HCT116 (cell line): ENCODE data around the gene CEBPA. TPM values are rescaled to one million over a fixed set of nuclear protein-coding genes. Genes with fewer than 3 reads are reported as not detected.

Source experiments
- ATAC-seq: fragments of 200-7000 bp; cut with Tn5 transposase; 2 replicates; pipeline ENCODE4 v1.9.1; 2020; ENCODE audit warnings: mild to moderate bottlenecking, moderate library complexity
- BruUV-seq: library from RNA; stranded (reverse); fragments of 400-500 nt; replicated peaks from 2 replicates; lab custom pipeline; 2021; lab: Mats Ljungman, UMichigan
- CTCF ChIA-PET: fragments of 300-600 bp; sonication (Branson Sonifier 250); formaldehyde crosslinking; loops from one replicate; lab custom pipeline; 2021; ENCODE audit warnings: antibody characterized with exemption; lab: Charles Lee
- POLR2A ChIA-PET: fragments of 300-600, 350-600 bp; sonication (Branson Sonifier 250); formaldehyde crosslinking; loops from one replicate; lab custom pipeline; 2021; ENCODE audit warnings: antibody characterized with exemption; lab: Charles Lee
- RAD21 ChIA-PET, 2 experiments: fragments of 300-600 bp; sonication (Branson Sonifier 250); formaldehyde crosslinking; loops; one replicate each; lab custom pipeline; 2023; ENCODE audit warnings: low total read pairs in 2 of 2; ENCODE audit not compliant: uncharacterized antibody in 2 of 2, unreplicated experiment in 2 of 2, low non-redundant PET in 1 of 2; lab: Charles Lee
- DNase-seq: peaks from one replicate; pipeline ENCODE4 v3.0.0-alpha.2; 2010; ENCODE audit warnings: low read depth, low spot score
- H2AFZ ChIP-seq: fragments of 200-600 bp; shearing (Covaris generic), sonication (generic); 2 replicates; pipeline ENCODE4 v1.6.1; 2017; ENCODE audit warnings: low read depth, mixed run types, mixed read lengths, antibody characterized with exemption, low read length; ENCODE audit not compliant: poor library complexity, severe bottlenecking
- H3K27ac ChIP-seq: 2 replicates; pipeline ENCODE4 v1.5.1; 2012; ENCODE audit warnings: low read depth, low read length
- H3K27me3 ChIP-seq: fragments of 200-600 bp; sonication (generic); 2 replicates; pipeline ENCODE4 v1.6.1; 2016; ENCODE audit warnings: mixed run types, low read length, mixed read lengths; ENCODE audit not compliant: insufficient read depth
- H3K36me3 ChIP-seq, 2 experiments: fragments of 200-500 bp in 1 of 2; fragments of 200-600 bp in 1 of 2; sonication (Bioruptor generic) in 1 of 2; sonication (generic) in 1 of 2; 2 replicates each; pipeline versions ENCODE4 v1.5.1 to v1.6.1; 2014 to 2016; ENCODE audit warnings: low read length in 2 of 2, inconsistent platforms in 1 of 2, mixed read lengths in 1 of 2, mixed run types in 1 of 2; ENCODE audit not compliant: insufficient read depth in 2 of 2, control insufficient read depth in 1 of 2
- H3K4me1 ChIP-seq, 2 experiments: fragments of 200-600 bp in 1 of 2; sonication (generic) in 1 of 2; 2 replicates each; pipeline versions ENCODE4 v1.5.1 to v1.6.1; 2012 to 2017; ENCODE audit warnings: low read length in 2 of 2, inconsistent platforms in 1 of 2, mild to moderate bottlenecking in 1 of 2, mixed read lengths in 1 of 2, mixed run types in 1 of 2, moderate library complexity in 1 of 2; ENCODE audit not compliant: insufficient read depth in 2 of 2, control insufficient read depth in 1 of 2
- H3K4me2 ChIP-seq: fragments of 200-600 bp; sonication (generic); 2 replicates; pipeline ENCODE4 v1.6.1; 2017; ENCODE audit warnings: mixed run types, low read length, mixed read lengths
- H3K4me3 ChIP-seq, 2 experiments: fragments of 200-600 bp in 1 of 2; sonication (generic) in 1 of 2; replicated peaks in 1 of 2; 2 replicates each; pipeline ENCODE4 v1.5.1; 2011 to 2016; ENCODE audit warnings: low read length in 2 of 2, control low read depth in 1 of 2, low read depth in 1 of 2, mild to moderate bottlenecking in 1 of 2, mixed read lengths in 1 of 2, mixed run types in 1 of 2
- H3K79me2 ChIP-seq: fragments of 200-600 bp; sonication (generic); 2 replicates; pipeline ENCODE4 v1.6.1; 2017; ENCODE audit warnings: mild to moderate bottlenecking, mixed run types, low read length, moderate library complexity, mixed read lengths; ENCODE audit not compliant: insufficient read depth
- H3K9ac ChIP-seq: fragments of 200-600 bp; sonication (generic); 2 replicates; pipeline ENCODE4 v1.6.1; 2016; ENCODE audit warnings: low read length, mixed read lengths
- H3K9me2 ChIP-seq: fragments of 200-600 bp; sonication (generic), shearing (Covaris generic); 2 replicates; pipeline ENCODE4 v1.6.1; 2017; ENCODE audit warnings: mixed run types, mild to moderate bottlenecking, moderate library complexity; ENCODE audit not compliant: insufficient read depth
- H3K9me3 ChIP-seq, 2 experiments: fragments of 200-500 bp in 1 of 2; fragments of 200-600 bp in 1 of 2; sonication (Bioruptor generic) in 1 of 2; sonication (generic) in 1 of 2; 2 replicates each; pipeline ENCODE4 v1.6.1; 2014 to 2017; ENCODE audit warnings: low read length in 2 of 2, mixed read lengths in 2 of 2, inconsistent platforms in 1 of 2, low read depth in 1 of 2, mild to moderate bottlenecking in 1 of 2, mixed run types in 1 of 2, moderate library complexity in 1 of 2; ENCODE audit not compliant: control insufficient read depth in 1 of 2, insufficient read depth in 1 of 2
- H4K20me1 ChIP-seq: fragments of 200-600 bp; sonication (generic), shearing (Covaris generic); 2 replicates; pipeline ENCODE4 v1.6.1; 2017; ENCODE audit warnings: mixed run types, mild to moderate bottlenecking, moderate library complexity; ENCODE audit not compliant: insufficient read depth
- ATF3 ChIP-seq: IDR thresholded peaks from 2 replicates; pipeline ENCODE4 v1.6.1; 2012
- CEBPB ChIP-seq: IDR thresholded peaks from 2 replicates; pipeline ENCODE4 v1.6.1; 2012; ENCODE audit warnings: low read depth
- ELF1 ChIP-seq: IDR thresholded peaks from 2 replicates; pipeline ENCODE4 v1.6.1; 2012; ENCODE audit warnings: low read depth, borderline replicate concordance
- EZH2 ChIP-seq: fragments of 200-600 bp; sonication (generic); IDR thresholded peaks from 2 replicates; pipeline ENCODE4 v1.6.1; 2017; ENCODE audit warnings: antibody characterized with exemption, mixed run types
- EZH2phosphoT487 ChIP-seq: fragments of 200-600 bp; IDR thresholded peaks from 2 replicates; pipeline ENCODE4 v1.6.1; 2018; ENCODE audit warnings: antibody characterized with exemption, borderline replicate concordance
- FOSL1 ChIP-seq: IDR thresholded peaks from 2 replicates; pipeline ENCODE4 v1.6.1; 2012; ENCODE audit warnings: low read depth
- JUND ChIP-seq: IDR thresholded peaks from 2 replicates; pipeline ENCODE4 v1.6.1; 2012
- POLR2A ChIP-seq: IDR thresholded peaks from 2 replicates; pipeline ENCODE4 v1.7.0; 2011; ENCODE audit warnings: borderline replicate concordance; ENCODE audit not compliant: insufficient read depth, insufficient read length; ENCODE audit errors: extremely low read depth
- POLR2AphosphoS5 ChIP-seq: IDR thresholded peaks from 2 replicates; pipeline ENCODE4 v1.6.1; 2011; ENCODE audit warnings: mild to moderate bottlenecking, low read depth, low read length, moderate library complexity
- RAD21 ChIP-seq: IDR thresholded peaks from 2 replicates; pipeline ENCODE4 v1.6.1; 2012; ENCODE audit warnings: low read depth, mild to moderate bottlenecking
- REST ChIP-seq: IDR thresholded peaks from 2 replicates; pipeline ENCODE4 v1.6.1; 2012; ENCODE audit warnings: low read depth
- SIN3A ChIP-seq: IDR thresholded peaks from 2 replicates; pipeline ENCODE4 v1.6.1; 2012; ENCODE audit warnings: low read depth
- SP1 ChIP-seq: IDR thresholded peaks from 2 replicates; pipeline ENCODE4 v1.6.1; 2012; ENCODE audit warnings: low read depth
- SRF ChIP-seq: IDR thresholded peaks from 2 replicates; pipeline ENCODE4 v1.6.1; 2012; ENCODE audit warnings: low read depth
- TCF7L2 ChIP-seq: IDR thresholded peaks from 2 replicates; pipeline ENCODE4 v1.7.0; 2011; ENCODE audit warnings: borderline replicate concordance, inconsistent platforms; ENCODE audit not compliant: insufficient read depth, insufficient read length; ENCODE audit errors: extremely low read depth
- YY1 ChIP-seq: IDR thresholded peaks from 2 replicates; pipeline ENCODE4 v1.6.1; 2011; ENCODE audit warnings: low read length, low read depth, moderate library complexity, mild to moderate bottlenecking; ENCODE audit not compliant: insufficient replicate concordance; ENCODE audit errors: extremely low read depth
- ZBTB33 ChIP-seq: IDR thresholded peaks from 2 replicates; pipeline ENCODE4 v1.6.1; 2011; ENCODE audit warnings: mild to moderate bottlenecking, low read length, moderate library complexity; ENCODE audit not compliant: insufficient replicate concordance; ENCODE audit errors: extremely low read depth
- ZFX ChIP-seq: fragments of 450-650 bp; IDR thresholded peaks from 2 replicates; pipeline ENCODE4 v1.6.1; 2017
- ZNF274 ChIP-seq: fragments of 200-500 bp; sonication (Bioruptor generic); IDR thresholded peaks from 2 replicates; pipeline ENCODE4 v1.6.1; 2014; ENCODE audit warnings: mild to moderate bottlenecking, low read depth, low read length, inconsistent platforms
- intact Hi-C: fragments of 100-400 bp; cut with micrococcal nuclease; formaldehyde crosslinking; loops from 2 replicates; pipeline ENCODE4 v1.10.0; 2022
- total RNA-seq: library from RNA; stranded (reverse); gene quantifications from one replicate; pipeline ENCODE4 v1.2.1, GENCODE V29; 2021; ENCODE audit not compliant: unreplicated experiment
- TF ChIP-seq, protein P1 (sequence below): IDR thresholded peaks from 2 replicates; pipeline ENCODE4 v1.6.1; 2012

Gene CEBPA
- total RNA-seq, 1 experiment from 2014 or later, result 7.0 TPM

DNA sequence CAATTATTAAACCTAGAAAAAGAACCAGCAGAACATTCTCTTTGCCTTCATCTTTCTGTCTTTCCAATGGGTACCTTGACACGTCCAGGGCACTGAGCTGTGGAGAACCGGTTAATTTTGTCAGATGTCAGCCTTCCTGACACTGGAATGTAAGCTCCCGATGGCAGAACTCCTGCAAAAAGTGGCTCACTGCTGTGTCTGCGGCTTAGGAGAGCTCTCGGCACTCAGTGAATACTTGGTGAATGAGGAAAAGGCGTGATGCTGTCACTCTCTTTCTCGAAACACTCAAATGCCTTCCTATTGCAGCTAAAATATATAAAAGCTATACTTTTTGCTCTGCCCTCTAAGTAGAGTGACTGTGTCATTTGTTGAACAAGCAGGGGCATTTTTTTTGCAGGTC is 17.6 kb downstream of the CEBPA start:
- TF ChIP-seq YY1 (no peak), JUND (no peak), POLR2A (no peak), ELF1 (no peak), FOSL1 (no peak), TCF7L2 (no peak), CEBPB (no peak), ZFX (no peak), RAD21 (no peak), EZH2phosphoT487 (no peak), SRF (no peak), ZNF274 (no peak), SIN3A (no peak), EZH2 (no peak), ZBTB33 (no peak), SP1 (no peak), POLR2AphosphoS5 (no peak), REST (no peak), ATF3 (no peak)
- TF ChIP-seq, protein P1, sequence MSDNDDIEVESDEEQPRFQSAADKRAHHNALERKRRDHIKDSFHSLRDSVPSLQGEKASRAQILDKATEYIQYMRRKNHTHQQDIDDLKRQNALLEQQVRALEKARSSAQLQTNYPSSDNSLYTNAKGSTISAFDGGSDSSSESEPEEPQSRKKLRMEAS, result no peak
- no peaks in the 10 kb centered on the region for H3K9me2 ChIP-seq
- ATAC-seq, result no peak
- ChIA-PET POLR2A (interaction anchor here (1.4 kb wide), 1 partner anchor 18 kb away, joined by 3 read pairs; the partner anchor contains the start of gene CEBPA), CTCF (interaction anchor here (0.9 kb wide), 1 partner anchor 101 kb away, joined by 3 read pairs; no protein-coding TSS in a partner anchor), RAD21 (no interaction called here)
- H4K20me1 ChIP-seq, result no peaks in the 10 kb centered on the region
- peaks cover 0 to 13% of the 10 kb centered on the region in 2 experiments; a peak in 2 of 4 replicates for H3K4me1 ChIP-seq
- H3K9ac ChIP-seq, result no peak overlapping the region
- no peaks in the 10 kb centered on the region for H3K36me3 ChIP-seq
- no peak overlapping the region for H2AFZ ChIP-seq
- H3K27ac ChIP-seq, result no peak overlapping the region
- H3K4me2 ChIP-seq, result no peak overlapping the region
- no peak overlapping the region for H3K4me3 ChIP-seq
- BruUV-seq, result no TSS peak
- no peaks in the 10 kb centered on the region for H3K27me3 ChIP-seq
- no peaks in the 10 kb centered on the region for H3K79me2 ChIP-seq
- no peak for DNase-seq
- H3K9me3 ChIP-seq, result no peaks in the 10 kb centered on the region
- intact Hi-C loops, result no loop called here
